Thoracic aorta (tissue), 2 donors: ENCODE measurements around the gene CLBA1. TPM values are rescaled to one million over a fixed set of nuclear protein-coding genes. Genes with fewer than 3 reads are reported as not detected.
"Not testable (repeated sequence)": the region's sequence is repeated elsewhere in the genome, so short reads cannot be mapped to it uniquely, and the experiment has no call there.

Source experiments
- ATAC-seq: fragments of 150-250 bp; one replicate; pipeline ENCODE4 v1.8.0; 2017; ENCODE audit warnings: low read depth; ENCODE audit not compliant: insufficient number of reproducible peaks, low FRiP score
- DNase-seq: peaks from one replicate; pipeline ENCODE4 v3.0.0-alpha.2; 2020; ENCODE audit warnings: low spot score
- H3K27ac ChIP-seq, 2 donors: fragments of 200-600 bp; sonication (generic); 1 replicate in 1 of 2; 2 replicates in 1 of 2; pipeline ENCODE4 v1.5.1; 2016; ENCODE audit warnings: mild to moderate bottlenecking in 2 of 2, moderate library complexity in 2 of 2
- H3K27me3 ChIP-seq: fragments of 200-600 bp; sonication (generic); replicated peaks from 2 replicates; pipeline ENCODE4 v1.6.0; 2016; ENCODE audit warnings: mild to moderate bottlenecking; ENCODE audit not compliant: insufficient read depth
- H3K36me3 ChIP-seq: fragments of 200-600 bp; sonication (generic); one replicate; pipeline ENCODE4 v1.5.1; 2016
- H3K4me1 ChIP-seq, 2 donors: fragments of 200-600 bp; sonication (generic); 1 replicate in 1 of 2; 2 replicates in 1 of 2; pipeline versions ENCODE4 v1.5.1 to v1.6.0; 2016; ENCODE audit warnings: low read depth in 2 of 2, mild to moderate bottlenecking in 1 of 2; ENCODE audit not compliant: control insufficient read depth in 1 of 2
- H3K4me3 ChIP-seq: fragments of 200-600 bp; sonication (generic); 2 replicates; pipeline ENCODE4 v1.5.1; 2016; ENCODE audit warnings: mild to moderate bottlenecking
- H3K9me3 ChIP-seq: fragments of 200-600 bp; sonication (generic); 2 replicates; pipeline ENCODE4 v1.5.1; 2016
- CTCF ChIP-seq: fragments of 200-600 bp; sonication (generic); IDR thresholded peaks from one replicate; pipeline ENCODE4 v1.5.1; 2019; ENCODE audit warnings: antibody characterized with exemption
- total RNA-seq, 2 donors: library from RNA; depleted of rRNA; stranded (reverse); fragments of >200 nt; gene quantifications; one replicate each; pipeline versions ENCODE4 v1.1.0 to v1.2.3, GENCODE V29; 2016

Gene CLBA1
- total RNA-seq, 2 donors from 2014 or later: 3.1 to 4.6 TPM

DNA sequence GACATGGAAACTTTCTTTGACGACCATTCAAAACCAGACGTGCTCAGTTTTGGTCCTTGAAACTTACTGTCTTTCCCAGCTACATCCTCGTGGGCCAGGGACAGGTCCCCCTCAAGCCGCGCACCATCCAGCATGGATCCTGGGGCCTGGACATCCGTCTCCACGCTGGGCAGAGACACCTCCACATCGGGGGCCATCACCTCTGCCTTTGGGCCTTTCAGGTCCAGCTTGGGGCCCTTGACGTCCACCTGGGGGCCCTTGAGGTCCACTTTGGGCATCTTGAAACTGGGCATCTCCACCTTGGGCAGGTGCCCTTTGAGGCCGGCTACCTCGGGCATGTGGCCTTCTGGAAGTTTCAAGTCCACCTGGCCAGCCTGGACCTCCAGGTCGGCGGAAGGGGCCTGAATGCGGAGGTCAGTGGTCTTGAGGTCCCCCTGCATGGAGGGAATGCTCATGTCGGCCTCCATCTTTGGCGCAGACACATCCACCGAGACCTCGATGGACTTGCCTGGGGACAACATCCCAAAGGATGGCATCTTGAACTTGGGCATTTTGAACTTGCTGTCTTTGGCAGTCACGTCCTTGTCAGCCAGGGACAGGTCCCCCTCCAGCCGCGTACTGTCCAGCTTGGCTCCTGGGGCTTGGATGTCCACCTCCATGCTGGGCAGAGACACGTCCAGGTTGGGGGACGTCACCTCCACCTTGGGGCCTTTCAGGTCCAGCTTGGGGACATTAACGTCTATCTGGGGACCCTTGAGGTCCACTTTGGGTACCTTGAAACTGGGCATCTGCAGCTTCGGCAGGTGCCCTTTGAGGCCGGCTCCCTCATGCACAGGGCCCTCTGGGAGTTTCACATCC is 43.9 kb upstream of the CLBA1 start:
- H3K27ac ChIP-seq: no peak overlapping the region
- H3K4me3 ChIP-seq: no peak overlapping the region
- DNase-seq (no peak), ATAC-seq (no peak)
- no peak for TF ChIP-seq CTCF
- peaks cover 2% of the 10 kb centered on the region for H3K36me3 ChIP-seq
- H3K9me3 ChIP-seq: no peaks in the 10 kb centered on the region
- H3K4me1 ChIP-seq: no peaks in the 10 kb centered on the region
- no peaks in the 10 kb centered on the region for H3K27me3 ChIP-seq

GRCh38 chr14:104942586-104942985 is 43.0 kb upstream of the CLBA1 start:
- no peaks in the 10 kb centered on the region for H3K27me3 ChIP-seq
- H3K36me3 ChIP-seq: peaks cover 2% of the 10 kb centered on the region
- H3K4me1 ChIP-seq: no peaks in the 10 kb centered on the region
- no peaks in the 10 kb centered on the region for H3K9me3 ChIP-seq
- H3K4me3 ChIP-seq: no peak overlapping the region
- no peak for ATAC-seq
- no peak for DNase-seq
- no peak for TF ChIP-seq CTCF
- no peak overlapping the region for H3K27ac ChIP-seq

DNA sequence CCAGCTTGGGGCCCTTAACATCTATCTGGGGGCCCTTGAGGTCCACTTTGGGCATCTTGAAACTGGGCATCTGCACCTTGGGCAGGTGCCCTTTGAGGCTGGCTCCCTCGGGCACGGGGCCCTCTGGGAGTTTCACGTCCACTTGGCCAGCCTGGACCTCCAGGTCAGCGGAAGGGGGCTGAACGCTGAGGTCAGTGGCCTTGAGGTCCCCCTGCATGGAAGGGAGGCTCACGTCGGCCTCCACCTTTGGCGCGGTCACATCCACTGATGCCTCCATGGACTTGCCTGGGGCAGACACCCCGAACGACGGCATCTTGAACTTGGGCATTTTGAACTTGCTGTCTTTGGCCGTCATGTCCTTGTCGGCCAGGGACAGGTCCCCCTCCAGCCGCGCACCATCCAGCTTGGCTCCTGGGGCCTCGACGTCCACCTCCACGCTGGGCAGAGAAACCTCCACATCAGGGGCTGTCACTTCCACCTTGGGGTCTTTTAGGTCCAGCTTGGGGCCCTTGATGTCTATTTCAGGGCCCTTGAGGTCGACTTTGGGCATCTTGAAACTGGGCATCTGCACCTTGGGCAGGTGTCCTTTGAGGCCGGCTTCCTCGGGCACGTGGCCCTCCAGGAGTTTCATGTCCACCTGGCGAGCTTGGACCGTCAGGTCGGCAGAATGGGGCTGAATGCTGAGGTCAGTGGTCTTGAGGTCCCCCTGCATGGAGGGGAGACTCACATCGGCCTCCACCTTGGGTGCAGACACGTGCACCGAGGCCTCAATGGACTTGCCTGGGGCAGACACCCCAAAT is 42.2 kb upstream of the CLBA1 start:
- not testable (repeated sequence) for H3K4me1 ChIP-seq, ATAC-seq, H3K36me3 ChIP-seq, H3K27me3 ChIP-seq, H3K27ac ChIP-seq, H3K4me3 ChIP-seq, H3K9me3 ChIP-seq, DNase-seq

GRCh38 chr14:104944016-104944308 is 41.6 kb upstream of the CLBA1 start:
- not testable (repeated sequence) for H3K36me3 ChIP-seq, H3K27ac ChIP-seq, H3K9me3 ChIP-seq, H3K4me1 ChIP-seq, H3K4me3 ChIP-seq, DNase-seq, H3K27me3 ChIP-seq, ATAC-seq

- not testable (repeated sequence) for ATAC-seq, H3K9me3 ChIP-seq, H3K36me3 ChIP-seq, H3K27ac ChIP-seq, H3K4me3 ChIP-seq, H3K27me3 ChIP-seq, H3K4me1 ChIP-seq, DNase-seq
These were observed 41.0 kb upstream of the CLBA1 start for GRCh38 chr14:104944436-104945205.

DNA sequence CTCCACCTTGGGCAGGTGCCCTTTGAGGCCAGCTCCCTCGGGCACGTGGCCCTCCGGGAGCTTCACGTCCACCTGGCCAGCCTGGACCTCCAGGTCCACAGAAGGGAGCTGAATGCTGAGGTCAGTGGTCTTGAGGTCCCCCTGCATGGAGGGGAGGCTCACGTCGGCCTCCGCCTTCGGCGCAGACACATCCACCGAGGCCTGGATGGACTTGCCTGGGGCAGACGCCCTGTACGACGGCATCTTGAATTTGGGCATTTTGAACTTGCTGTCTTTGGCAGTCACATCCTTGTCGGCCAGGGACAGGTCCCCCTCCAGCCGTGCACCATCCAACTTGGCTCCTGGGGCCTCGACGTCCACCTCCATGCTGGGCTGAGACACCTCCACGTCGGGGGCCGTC is 40.3 kb upstream of the CLBA1 start:
- not testable (repeated sequence) for H3K27me3 ChIP-seq, DNase-seq, H3K36me3 ChIP-seq, ATAC-seq, H3K9me3 ChIP-seq, H3K4me1 ChIP-seq, H3K4me3 ChIP-seq, H3K27ac ChIP-seq

GRCh38 chr14:104945986-104946965 is 39.3 kb upstream of the CLBA1 start:
- not testable (repeated sequence) for H3K9me3 ChIP-seq, H3K4me1 ChIP-seq, ATAC-seq, DNase-seq, H3K27ac ChIP-seq, H3K27me3 ChIP-seq, H3K36me3 ChIP-seq, H3K4me3 ChIP-seq

- not testable (repeated sequence) for H3K4me1 ChIP-seq, H3K4me3 ChIP-seq, H3K9me3 ChIP-seq, H3K27me3 ChIP-seq, H3K27ac ChIP-seq, H3K36me3 ChIP-seq, ATAC-seq, DNase-seq
These were observed 38.4 kb upstream of the CLBA1 start for GRCh38 chr14:104947201-104947600.

GRCh38 chr14:104947881-104948735 is 37.5 kb upstream of the CLBA1 start:
- H3K27me3 ChIP-seq, H3K27ac ChIP-seq, ATAC-seq, H3K4me3 ChIP-seq, H3K9me3 ChIP-seq, H3K36me3 ChIP-seq, H3K4me1 ChIP-seq, DNase-seq: not testable (repeated sequence)
